Measurements from ENCODE around the gene PPBP. TPM values are rescaled to one million over a fixed set of nuclear protein-coding genes. Genes with fewer than 3 reads are reported as not detected.
A peak's percentile ranks its signal among the peaks of the same experiment; 100 is the strongest.

Gene PPBP
- total RNA-seq, 1 experiment from 2014 or later, result not detected

- intact Hi-C loops (cut with micrococcal nuclease), result loop anchor here (5.0 to 10.0 kb wide), 3 partner anchors 277 to 363 kb away; no protein-coding TSS in a partner anchor
- ChIA-PET CTCF (interaction anchor here (1.2 to 1.7 kb wide), 3 partner anchors 19 to 72 kb away, joined by 3 to 7 read pairs (median 5); no protein-coding TSS in a partner anchor), RAD21 (ENCODE audit: low non-redundant PET in 1 of 2, low total read pairs in 2 of 2, uncharacterized antibody in 2 of 2, unreplicated experiment in 2 of 2) (no interaction called here), POLR2A (interaction anchor here (2.0 kb wide), 1 partner anchor 72 kb away, joined by 6 read pairs; no protein-coding TSS in a partner anchor)
- Histone ChIP-seq H3K4me1 (ENCODE audit: control insufficient read depth in 1 of 2, insufficient read depth in 2 of 2, low read length in 2 of 2) (peaks cover 0 to 12% of the 10 kb centered on the region in 2 experiments; a peak in 2 of 4 replicates), H3K4me2 (ENCODE audit: low read length) (peak overlapping the region; percentile 95), H4K20me1 (ENCODE audit: insufficient read depth) (no peaks in the 10 kb centered on the region), H3K27me3 (ENCODE audit: insufficient read depth, low read length) (no peaks in the 10 kb centered on the region), H3K9me2 (ENCODE audit: insufficient read depth) (no peaks in the 10 kb centered on the region), H2AFZ (ENCODE audit: low read depth, low read length, poor library complexity, severe bottlenecking) (peak overlapping the region; percentile 63), H3K27ac (ENCODE audit: low read depth, low read length) (no peak overlapping the region), H3K79me2 (ENCODE audit: insufficient read depth, low read length) (no peaks in the 10 kb centered on the region), H3K9me3 (ENCODE audit: control insufficient read depth in 1 of 2, insufficient read depth in 1 of 2, low read depth in 1 of 2, low read length in 2 of 2) (no peaks in the 10 kb centered on the region), H3K9ac (ENCODE audit: low read length) (peak overlapping the region; percentile 61; the same call in 1 of the 2 replicates), H3K36me3 (ENCODE audit: control insufficient read depth in 1 of 2, insufficient read depth in 2 of 2, low read length in 2 of 2) (no peaks in the 10 kb centered on the region), H3K4me3 (replicated peaks in 1 of 2; ENCODE audit: low read depth in 1 of 2, low read length in 2 of 2) (peak overlapping the region; percentile 73 to 78)
- TF ChIP-seq ELF1 (IDR thresholded peaks at IDR 0.05; ENCODE audit: borderline replicate concordance, low read depth), result no peak
- TF ChIP-seq ZBTB33 (IDR thresholded peaks at IDR 0.05; ENCODE audit: extremely low read depth, insufficient replicate concordance, low read length), result no peak
- TF ChIP-seq RAD21 (IDR thresholded peaks at IDR 0.05; ENCODE audit: low read depth), result no peak
- no peak for TF ChIP-seq SIN3A (IDR thresholded peaks at IDR 0.05; ENCODE audit: low read depth)
- no peak for TF ChIP-seq CEBPB (IDR thresholded peaks at IDR 0.05; ENCODE audit: low read depth)
- TF ChIP-seq ZFX (IDR thresholded peaks at IDR 0.05), result no peak
- no peak for TF ChIP-seq EGR1 (IDR thresholded peaks at IDR 0.05; ENCODE audit: low read depth)
- no peak for TF ChIP-seq SP1 (IDR thresholded peaks at IDR 0.05; ENCODE audit: low read depth)
- no peak for TF ChIP-seq EZH2 (IDR thresholded peaks at IDR 0.05)
- TF ChIP-seq CBX3 (IDR thresholded peaks at IDR 0.05; ENCODE audit: low read depth), result no peak
- TF ChIP-seq POLR2AphosphoS5 (IDR thresholded peaks at IDR 0.05; ENCODE audit: low read depth, low read length), result no peak
- TF ChIP-seq FOSL1 (IDR thresholded peaks at IDR 0.05; ENCODE audit: low read depth), result no peak
- TF ChIP-seq POLR2A (IDR thresholded peaks at IDR 0.05; ENCODE audit: borderline replicate concordance, extremely low read depth, insufficient read depth, insufficient read length), result no peak
- no peak for TF ChIP-seq JUND (IDR thresholded peaks at IDR 0.05)
- ATAC-seq (no peak), DNase-seq (ENCODE audit: low read depth, low spot score) (no peak)
- TSS peak; percentile 82 for BruUV-seq (replicated peaks)
Observed at GRCh38 chr4:74037076-74037955, 49.3 kb upstream of the PPBP start.
